ENCODE results near the gene MPHOSPH6.
"Not testable (repeated sequence)": the region's sequence is repeated elsewhere in the genome, so short reads cannot be mapped to it uniquely, and the experiment has no call there.

The MPHOSPH6 gene, protein sequence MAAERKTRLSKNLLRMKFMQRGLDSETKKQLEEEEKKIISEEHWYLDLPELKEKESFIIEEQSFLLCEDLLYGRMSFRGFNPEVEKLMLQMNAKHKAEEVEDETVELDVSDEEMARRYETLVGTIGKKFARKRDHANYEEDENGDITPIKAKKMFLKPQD

DNA sequence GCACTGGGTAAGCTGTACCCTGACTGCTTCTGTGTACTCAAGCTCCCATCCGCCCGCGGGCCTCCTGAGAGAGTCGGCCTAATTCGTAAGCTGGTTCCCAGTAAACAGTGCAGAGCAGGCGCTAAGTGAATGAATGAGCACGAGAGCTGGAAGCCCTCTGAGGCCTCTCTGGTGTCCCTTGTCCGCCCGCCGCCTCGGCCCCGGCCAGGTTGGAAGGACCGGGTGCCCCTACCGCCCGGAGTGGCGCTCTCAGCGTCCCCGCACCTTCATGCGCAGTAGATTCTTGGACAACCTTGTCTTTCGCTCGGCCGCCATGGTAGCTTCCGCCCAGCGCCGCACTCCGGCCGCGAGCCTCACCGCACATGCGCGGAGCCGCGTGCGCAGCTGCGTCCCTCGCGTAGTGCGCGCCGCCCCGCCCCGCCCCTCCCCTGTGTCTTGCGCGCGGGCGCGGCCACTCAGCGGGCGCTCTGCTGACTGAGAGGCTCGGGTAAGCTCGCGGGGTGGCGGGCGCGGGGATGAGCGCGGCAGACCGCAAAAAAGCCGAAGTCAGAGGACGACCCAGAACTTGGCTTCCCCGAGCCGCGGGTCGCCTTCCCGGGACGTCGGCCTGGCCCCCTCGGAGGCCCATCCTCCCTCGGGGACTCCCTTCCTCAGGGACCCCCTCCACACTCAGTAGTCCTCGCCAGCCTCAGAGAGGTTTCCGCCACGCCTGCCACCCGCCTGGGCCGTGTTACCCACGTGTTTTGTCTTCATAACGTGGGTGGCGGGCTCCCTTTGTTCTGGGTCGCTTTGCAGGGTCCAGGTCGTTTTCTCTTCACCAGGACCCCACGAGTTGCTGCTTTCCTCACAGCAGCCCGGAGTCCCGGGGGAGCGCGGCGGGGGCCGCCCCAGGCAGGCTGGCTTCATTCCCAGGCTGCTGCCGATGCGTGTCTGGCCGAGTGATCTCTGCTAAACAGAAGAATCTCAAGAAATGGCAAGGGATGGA, at the start of gene MPHOSPH6:
MPHOSPH6 (minus strand) TSS at position 364 of the 985 bp plus-strand sequence; CDS start at position 315, 49 bp downstream.
- intact Hi-C loops (cut with DNase I): no loop called here

DNA sequence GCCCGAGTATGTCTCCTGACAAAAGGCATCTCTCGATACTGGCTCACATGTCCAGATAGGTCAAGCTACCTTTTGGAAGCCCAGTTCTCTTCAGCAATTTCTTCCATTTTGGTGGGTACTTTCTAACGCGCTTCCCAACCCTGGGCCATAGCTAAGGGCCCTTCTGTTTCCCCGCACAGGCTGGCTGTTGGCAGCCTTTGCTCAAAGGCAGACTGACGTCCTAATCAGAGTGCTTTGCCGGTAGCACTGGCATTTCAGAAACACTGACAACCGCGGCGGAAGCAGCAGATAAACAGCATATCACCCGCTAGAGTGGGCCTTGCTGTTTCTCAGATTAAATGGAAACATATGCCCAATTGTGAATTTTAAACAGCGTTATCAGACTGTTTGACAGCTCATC, 49.3 kb upstream of the MPHOSPH6 start:
- DNase-seq: no peak
- intact Hi-C loops (cut with DNase I): no loop called here

More for the DNA sequence above, at the start of gene MPHOSPH6:
- peak; percentile 78 to 97 (median 86) for DNase-seq

DNA sequence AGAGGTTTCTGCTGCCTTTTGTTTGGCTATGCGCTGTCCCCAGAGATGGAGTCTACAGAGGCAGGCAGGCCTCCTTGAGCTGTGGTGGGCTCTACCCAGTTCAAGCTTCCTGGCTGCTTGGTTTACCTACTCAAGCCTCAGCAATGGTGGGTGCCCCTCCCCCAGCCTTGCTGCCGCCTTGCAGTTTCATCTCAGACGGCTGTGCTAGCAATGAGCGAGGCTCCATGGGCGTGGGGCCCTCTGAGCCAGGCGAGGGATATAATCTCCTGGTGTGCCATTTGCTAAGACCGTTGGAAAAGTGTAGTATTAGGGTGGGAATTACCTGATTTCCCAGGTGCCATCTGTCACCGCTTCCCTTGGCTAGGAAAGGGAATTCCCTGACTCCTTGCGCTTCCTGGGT, 39.3 kb upstream of the MPHOSPH6 start:
- DNase-seq: peak in 2 of 10 donors; percentile 58 to 66
- intact Hi-C loops (cut with DNase I): not testable (repeated sequence)

DNA sequence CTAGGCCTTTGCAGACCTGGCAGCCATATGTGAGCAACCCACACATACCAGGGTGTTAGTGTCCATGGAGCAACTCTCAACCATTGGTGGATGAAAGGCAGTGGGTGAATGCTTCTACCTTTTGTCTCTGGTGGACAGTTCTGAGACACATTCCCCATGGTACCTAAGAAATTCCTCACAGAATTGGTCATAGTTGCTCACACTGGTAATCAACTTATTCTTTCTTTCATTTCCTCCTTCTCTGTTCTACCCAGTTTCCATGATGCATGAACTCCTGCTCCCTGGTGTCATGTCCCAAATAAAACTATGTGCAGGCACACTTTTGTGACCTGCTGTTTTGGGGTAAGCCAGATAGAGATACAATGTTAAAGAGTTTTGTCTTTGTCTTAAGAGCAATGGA, 33.2 kb upstream of the MPHOSPH6 start:
- no peak for DNase-seq
- intact Hi-C loops (cut with DNase I): no loop called here

DNA sequence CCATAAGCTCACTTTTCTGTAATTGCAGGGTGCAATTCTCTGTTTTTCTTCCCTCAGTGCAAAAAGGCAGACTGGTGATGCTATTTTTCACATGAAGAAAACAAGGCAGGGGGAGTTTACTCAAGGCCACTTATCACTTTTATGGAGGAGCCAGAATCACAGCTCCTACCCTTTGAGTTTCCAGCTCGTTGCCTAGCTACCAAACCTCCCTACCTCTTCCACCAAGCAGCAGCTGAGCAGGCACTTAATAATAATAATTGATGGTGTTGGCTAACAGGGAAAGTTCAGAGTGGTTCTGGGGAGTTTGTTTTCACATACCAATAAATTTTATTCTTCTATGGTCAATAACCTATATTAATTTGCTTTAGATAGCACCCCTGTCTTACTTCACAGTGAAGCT, 31.9 kb upstream of the MPHOSPH6 start:
- no peak for DNase-seq
- intact Hi-C loops (cut with DNase I): no loop called here

DNA sequence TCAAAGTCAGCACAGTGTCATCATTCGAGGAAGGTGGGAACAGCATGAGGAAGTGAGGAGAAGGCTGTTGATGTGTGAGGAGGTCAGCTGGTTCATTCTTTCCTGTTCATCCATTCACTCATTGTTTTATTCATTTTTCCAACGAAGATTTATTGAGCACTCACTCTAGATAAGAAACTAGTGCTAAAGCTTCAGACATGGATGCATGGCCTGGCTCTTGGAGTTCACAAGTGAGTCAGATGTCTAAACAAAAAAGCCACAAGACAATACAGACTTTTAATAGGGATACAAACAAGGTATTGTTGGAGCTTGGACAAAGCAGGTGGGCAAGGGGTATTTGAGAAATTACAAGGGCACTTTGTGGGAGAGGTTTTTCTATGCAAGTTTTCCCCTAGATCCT, 31.3 kb upstream of the MPHOSPH6 start:
- intact Hi-C loops (cut with DNase I): no loop called here

DNA sequence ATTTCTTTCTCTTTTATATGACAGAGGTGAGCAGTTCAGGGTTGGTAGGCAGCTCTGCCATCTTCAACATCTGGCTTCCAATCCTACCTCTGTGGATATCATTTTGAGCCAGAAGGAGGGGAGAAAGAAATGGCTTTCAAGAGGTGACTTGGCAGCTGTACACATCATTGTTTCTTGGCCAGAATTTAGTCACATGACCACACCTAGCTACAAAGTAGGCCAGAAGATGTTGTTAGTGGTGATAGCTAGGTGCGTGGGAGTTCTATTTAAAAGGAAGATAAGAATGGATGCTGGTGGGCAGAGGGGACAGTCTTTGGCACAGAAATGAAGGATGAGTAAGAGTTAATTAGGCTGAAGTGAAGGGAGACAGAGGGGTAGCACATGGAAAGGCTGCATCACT, 29.2 kb upstream of the MPHOSPH6 start:
- intact Hi-C loops (cut with DNase I): no loop called here
- DNase-seq: no peak

More for the DNA sequence above, 31.3 kb upstream of the MPHOSPH6 start:
- no peak for DNase-seq

DNA sequence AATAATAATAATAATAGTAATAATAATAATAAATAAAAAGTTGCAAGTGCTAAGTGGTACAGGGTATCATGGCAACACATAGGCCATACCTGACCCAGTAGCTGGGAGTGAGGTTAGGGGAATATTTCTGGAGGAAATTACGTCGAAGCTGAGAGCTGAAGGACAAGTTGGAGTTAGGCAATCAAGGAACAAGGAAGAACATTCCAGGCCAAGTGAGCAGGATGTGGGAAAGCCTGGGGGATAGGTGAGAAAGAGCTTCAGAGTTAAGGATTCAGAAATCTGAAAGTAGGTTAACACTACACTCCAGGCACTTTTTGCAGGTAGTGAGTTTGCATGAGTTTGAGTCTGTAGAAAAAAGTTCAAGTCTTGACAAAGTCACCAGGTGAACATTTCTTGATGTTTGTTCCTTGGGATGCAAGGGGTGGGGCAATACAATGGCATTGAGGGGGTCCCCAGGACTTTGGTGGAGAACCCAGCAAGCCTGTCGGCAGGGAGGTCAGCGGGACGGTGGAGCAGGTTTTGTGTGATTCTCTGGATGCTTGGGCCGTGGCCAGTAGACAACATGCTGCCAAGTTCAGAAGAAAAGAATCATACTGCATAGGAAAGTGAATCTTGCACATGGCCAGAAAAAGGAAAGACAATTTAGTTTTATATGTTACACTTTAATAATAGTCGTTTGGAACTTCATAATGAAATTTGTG, 27.7 kb upstream of the MPHOSPH6 start:
- peak in 1 of 10 donors; percentile 81 for DNase-seq
- intact Hi-C loops (cut with DNase I): no loop called here

DNA sequence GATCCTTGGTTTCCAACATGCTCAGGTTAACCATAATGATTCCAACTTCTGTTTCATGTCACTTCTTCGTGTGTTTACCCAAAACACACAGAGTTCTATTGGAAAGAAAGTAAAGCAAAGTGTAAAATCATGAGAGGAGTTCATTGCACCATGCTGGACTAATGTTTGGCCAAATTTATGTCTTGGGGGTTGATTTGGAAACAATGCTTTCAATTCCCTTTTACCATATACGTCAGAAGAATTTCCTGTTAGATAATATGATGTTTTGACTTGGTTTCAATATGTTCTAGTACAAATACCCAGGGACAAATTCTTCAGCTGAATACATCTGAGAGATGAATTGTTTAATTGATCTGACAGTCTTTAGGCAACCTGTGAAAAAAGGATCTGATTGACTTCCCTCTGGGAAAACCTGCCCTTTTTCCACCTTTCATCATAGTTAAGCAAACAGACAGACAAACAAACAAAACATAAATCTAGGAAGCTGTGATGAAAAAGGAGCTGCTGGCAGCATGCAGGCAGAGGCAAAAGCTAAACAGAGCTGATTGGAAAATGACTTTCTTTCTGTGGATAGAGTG, 26.0 kb upstream of the MPHOSPH6 start:
- no peak for DNase-seq

DNA sequence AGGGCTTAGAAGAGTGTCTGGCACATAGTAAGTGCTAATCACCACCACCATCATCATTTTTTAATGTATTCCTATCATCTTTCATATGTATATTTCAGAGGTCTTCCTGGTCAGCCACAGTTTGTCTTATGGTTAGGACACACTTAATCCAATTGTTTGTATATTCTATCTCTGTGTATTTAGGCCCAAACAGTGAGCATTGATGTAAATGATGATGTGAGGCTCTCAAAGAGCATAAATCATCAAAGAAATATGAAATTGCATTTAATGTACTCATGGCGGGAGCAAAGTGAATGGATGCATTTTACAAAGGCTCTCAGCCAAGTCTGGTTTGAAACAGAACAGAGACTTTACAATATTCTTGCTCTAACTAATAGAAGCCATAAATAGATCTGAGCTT, 24.1 kb upstream of the MPHOSPH6 start:
- DNase-seq: no peak
- intact Hi-C loops (cut with DNase I): no loop called here

More for the DNA sequence above, 26.0 kb upstream of the MPHOSPH6 start:
- intact Hi-C loops (cut with DNase I): no loop called here

DNA sequence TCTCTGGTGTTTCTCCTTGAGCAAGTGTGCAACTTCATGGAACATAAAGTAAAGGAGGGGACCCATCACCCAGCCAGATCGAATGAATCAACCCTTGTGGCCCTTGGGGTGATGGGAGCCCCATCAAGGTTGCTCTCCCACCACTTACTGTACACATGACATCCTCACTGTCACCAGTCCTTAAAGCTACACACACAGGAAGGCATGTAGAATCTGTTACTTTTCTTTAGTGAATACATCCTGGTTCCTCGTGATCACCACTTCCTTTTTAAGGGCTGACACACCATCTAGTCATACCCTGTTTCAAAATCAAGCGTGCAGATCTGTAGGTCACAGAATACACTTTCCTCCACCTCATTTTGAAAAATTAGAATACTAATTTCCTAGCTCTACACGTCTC, 22.6 kb upstream of the MPHOSPH6 start:
- DNase-seq: no peak
- intact Hi-C loops (cut with DNase I): no loop called here

DNA sequence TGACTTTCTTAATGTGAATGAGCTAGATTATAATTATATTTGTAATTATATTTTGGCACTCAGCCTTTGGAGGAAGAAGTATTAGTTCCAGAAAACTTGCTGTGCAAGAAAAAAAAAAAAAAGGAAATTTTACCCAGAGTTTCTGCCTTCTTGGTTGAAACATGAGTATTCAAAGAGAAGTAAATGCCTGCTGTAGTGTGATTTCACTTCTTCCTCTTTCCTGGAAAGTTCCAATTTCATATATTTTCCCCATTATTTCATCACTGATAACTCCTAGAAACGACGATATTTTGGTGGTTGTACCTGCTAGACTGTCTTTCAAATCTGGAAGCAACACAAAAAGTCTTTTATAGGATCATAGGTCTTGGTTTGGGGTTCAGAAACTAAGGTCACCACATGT, 20.4 kb upstream of the MPHOSPH6 start:
- intact Hi-C loops (cut with DNase I): no loop called here

DNA sequence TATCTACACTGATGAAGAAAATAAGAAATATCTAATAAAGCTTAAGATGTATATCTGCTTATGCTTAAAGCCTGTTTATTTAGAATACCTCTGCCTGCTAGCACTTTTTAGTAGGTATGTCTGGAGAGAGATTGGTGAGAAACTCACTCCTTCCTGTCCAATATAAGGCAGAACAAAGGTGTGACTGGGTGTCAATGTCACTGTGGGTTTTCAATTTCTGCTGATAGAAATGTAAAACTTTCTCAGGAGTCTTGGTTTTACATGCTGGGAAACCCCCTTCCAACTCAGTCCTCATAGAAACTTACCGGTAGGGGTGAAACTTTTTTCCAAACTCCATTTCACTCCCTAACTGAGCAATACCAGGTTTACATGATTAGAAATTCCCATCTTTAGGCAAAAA, 17.8 kb upstream of the MPHOSPH6 start:
- intact Hi-C loops (cut with DNase I): no loop called here
- DNase-seq: no peak

More for the DNA sequence above, 20.4 kb upstream of the MPHOSPH6 start:
- no peak for DNase-seq

DNA sequence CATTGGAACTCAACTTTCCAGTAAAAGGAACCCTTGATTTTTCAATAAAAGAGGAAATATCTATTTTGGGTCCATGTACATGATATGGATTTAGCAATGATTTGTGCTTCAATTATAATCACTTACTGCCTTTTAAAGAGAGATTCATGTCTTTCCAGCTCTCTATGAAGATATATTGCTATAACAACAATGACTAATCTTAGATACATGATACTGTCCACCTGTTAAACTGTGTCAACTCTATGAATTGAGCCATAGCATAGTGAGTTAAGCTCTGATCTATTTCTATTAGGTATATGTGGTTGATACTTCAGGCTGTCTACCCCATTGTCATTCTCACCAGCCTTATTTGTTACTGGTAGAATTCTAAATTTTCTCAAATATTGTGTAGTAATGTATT, 15.0 kb upstream of the MPHOSPH6 start:
- no peak for DNase-seq
- intact Hi-C loops (cut with DNase I): no loop called here

DNA sequence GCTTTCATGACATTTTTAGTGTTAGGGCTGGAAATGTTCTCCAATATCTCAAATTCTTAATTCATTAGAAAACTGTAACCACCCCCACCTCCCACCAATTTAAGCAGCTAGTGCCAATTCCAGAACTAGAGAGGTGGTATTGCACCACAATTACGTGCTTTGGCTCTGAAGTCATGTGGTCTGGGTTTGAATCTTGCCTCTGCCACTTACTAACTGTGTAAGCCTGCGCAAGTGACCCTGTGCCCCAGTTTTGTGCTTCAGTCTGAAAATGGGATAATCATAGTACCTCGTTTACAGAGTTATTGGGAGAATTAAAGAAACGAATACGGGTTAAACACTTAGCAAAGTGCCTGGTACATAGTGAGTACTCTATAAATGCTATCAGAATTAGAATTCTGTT, 14.2 kb upstream of the MPHOSPH6 start:
- no peak for DNase-seq
- intact Hi-C loops (cut with DNase I): no loop called here

DNA sequence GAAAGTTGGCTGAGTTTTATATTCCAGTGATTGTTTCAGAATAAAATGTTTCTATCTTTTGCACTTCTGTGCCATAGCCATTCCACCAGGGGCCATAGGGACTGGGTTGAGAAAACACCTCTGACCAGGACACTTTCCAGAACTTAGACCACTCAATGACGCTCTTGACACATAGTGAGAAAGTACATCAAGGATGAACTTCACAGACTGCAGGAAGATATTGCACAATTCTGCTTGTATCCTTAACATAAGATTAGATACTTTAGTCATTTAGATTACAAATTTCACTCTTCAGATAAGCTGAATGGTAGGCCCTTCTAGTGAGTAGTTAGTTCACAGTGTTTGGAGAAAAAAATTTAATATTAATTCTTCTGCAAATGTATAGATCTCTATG, 13.0 kb upstream of the MPHOSPH6 start:
- DNase-seq: no peak
- intact Hi-C loops (cut with DNase I): no loop called here

DNA sequence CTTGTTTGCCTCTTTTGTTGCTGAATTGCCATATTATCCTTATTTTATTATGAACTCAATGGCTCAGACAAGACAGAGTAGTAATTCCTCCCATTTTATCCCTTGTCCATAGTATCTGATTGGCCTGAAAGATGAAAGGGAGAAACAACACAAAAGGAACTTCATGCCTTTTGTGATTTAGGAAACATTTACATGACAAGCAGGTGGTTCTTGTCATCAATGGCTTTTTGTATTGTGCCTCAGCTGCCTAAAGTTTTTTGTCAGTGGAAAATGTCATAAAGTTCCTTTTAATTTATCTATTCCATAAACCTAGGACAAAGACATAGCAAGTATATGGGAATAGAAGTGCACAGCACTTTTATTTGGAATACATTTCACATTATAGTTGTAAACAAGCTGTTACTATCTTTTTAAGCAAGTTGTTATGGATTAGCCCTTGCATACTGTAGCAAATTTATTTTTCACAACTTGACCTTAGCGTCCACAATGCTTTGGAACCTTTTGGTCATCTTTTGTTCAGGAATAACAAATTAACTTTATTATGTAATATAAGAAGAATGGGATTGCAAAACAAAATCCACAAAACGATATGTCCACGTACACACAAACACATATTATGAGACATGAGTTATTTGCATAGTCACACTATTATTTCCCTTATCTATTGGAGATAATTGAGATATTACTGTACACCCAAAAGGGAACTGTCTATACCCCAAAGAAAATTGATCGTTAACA, 12.4 kb upstream of the MPHOSPH6 start:
- no peak for DNase-seq
- intact Hi-C loops (cut with DNase I): no loop called here

DNA sequence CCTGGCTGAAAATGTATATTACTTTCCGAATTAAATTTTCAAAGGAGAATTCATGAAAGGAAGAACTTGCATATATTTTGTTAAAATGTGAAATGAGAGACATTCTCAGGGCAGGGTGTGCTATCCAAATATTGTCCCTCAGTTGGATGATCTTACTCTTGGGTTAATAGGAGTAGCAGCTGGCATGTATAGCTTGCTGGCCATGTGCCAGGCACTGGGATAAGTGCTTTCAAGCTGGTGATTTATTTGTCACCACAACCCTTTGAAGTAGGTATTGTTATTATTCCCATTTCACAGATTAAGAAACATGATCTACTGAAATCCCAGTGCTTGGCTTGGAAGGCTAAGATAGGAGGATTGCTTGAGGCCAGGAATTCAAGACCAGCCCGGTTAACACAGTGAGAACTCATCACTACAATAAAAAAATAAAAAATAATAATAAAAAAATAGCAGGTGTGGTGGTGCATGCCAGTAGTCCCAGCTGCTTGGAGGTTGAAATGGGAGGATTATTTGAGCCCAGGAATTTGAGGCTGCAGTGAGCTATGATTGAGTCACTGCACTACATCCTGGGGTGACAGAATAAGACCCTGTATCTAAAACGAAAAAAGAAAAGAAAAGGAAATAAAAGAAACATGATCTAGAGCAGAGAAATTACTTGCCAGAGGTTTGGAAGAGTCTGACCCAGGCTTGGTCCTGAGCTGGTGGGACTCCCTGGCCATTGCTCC, 11.6 kb upstream of the MPHOSPH6 start:
- intact Hi-C loops (cut with DNase I): no loop called here
- DNase-seq: no peak

DNA sequence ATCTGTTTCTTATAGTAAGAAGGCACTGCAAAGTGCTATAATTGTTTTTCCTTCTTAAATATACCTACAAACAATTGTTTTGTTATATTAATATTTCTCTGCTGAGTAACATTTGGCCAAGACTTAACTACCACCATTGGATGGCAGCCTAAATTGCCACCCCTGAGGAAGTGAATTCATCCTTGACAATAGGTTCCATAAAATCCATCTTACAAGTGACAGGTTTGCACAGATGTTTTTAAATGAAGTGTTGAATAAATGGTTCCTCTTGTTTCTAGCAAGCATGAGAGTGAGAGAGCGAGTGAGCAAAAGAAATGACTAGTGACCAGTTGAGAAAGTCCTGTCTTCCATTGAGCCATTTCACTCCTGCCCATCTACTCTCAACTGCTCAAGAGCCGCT, 8.3 kb upstream of the MPHOSPH6 start:
- DNase-seq: no peak
- intact Hi-C loops (cut with DNase I): no loop called here

DNA sequence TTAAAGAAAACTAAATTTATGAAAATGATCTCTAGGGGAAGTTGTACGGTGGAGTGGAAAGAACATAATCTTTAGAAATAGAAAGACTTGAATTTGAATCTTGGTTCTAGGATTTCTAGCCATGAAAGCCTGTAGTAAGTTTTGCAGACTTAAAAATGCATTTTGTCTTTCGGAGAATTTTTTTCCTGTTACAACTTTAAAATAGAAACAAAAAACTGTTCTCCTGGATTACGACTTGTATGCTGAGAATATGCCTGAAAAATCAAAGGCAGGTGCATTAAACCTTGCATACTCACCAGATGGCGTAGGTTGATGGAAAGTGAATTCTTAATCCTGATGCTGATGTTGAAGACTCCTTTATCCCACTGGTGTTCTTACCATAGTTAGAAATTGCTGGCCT, 7.5 kb upstream of the MPHOSPH6 start:
- no peak for DNase-seq
- intact Hi-C loops (cut with DNase I): no loop called here
